GM08714 (cell line): ENCODE data around the gene KCNIP4.

ENCODE experiments used
- H3K4me3 ChIP-seq: fragments of 200-500 bp; sonication (Bioruptor generic); 2 replicates; pipeline ENCODE4 v1.5.1; 2014; ENCODE audit warnings: mild to moderate bottlenecking, low read length, inconsistent platforms
- ZNF274 ChIP-seq: IDR thresholded peaks from 2 replicates; pipeline ENCODE4 v1.6.1; 2012; ENCODE audit warnings: mild to moderate bottlenecking, low read depth, low read length

Gene KCNIP4

DNA sequence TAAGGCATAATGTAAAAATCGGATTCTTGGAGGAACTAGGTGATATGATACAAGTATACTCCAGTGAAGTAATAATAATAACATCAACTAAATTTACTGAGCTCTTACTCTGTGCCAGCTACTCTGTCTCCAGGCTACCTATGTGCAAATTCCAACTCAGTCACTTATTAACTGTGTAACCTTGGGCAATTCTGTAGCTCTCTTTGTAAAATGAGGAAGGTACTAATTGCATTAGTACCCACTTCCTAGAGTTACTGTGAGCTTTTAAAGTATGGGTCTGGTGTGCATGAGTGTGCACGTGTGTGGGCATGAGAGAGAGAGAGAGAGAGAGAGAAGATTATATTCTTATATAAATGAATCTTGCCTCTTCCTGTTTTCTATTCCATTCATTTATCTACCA, 169.9 kb downstream of the KCNIP4 start:
- no peak overlapping the region for H3K4me3 ChIP-seq
- no peak for TF ChIP-seq ZNF274

DNA sequence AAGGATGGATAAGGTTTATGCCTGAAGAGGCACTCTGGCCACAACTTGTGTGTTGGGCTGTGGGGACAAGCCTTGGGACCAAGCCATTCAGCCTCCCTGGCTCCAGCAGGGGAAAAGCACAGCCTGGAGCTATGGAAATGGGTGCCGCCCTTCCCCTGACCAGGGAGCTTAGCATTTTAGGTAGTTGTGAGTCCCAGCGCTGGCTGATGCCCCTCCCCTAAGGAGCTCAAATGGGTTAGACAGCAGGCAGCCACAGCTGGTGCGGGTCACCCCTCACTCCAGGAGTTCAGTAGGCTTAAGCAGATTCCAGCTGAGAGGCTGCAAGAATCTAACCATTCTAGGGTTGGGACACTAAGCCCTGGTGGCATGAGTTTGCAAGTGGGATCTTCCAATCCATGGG, 172.9 kb downstream of the KCNIP4 start:
- no peak overlapping the region for H3K4me3 ChIP-seq
- TF ChIP-seq ZNF274: no peak

DNA sequence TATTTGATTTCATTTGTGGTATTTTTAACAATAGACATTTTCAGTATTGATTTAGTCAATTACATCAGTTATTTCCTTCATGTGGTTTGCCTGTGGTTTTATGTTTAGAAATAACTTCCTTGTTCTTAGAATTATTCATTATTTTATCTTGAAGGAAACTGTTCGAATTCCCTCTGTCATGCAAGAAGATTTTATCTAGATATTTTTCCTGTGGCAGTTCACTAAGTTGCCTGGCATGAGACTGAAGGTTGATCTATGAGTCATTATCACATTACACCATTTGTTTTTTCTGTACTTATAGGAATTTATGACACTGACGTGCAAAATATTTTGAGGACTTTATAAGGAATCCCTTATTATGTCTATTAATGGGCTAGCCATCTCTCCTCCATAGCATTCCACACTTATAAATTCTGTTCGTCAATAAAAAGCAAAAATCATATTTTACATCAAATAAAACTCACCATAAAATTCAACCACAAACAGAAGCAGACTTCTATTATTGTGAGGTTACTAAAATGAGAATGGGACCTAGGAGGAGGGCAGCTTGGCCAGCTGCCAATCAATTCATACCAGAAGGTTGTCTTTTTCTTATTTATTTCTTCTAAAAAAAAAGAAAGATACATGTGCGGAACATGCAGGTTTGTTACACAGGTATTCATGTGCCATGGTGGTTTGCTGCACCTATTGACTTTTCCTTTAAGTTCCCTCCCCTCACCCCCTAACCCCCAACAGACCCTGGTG, 179.0 kb downstream of the KCNIP4 start:
- no peak for TF ChIP-seq ZNF274

DNA sequence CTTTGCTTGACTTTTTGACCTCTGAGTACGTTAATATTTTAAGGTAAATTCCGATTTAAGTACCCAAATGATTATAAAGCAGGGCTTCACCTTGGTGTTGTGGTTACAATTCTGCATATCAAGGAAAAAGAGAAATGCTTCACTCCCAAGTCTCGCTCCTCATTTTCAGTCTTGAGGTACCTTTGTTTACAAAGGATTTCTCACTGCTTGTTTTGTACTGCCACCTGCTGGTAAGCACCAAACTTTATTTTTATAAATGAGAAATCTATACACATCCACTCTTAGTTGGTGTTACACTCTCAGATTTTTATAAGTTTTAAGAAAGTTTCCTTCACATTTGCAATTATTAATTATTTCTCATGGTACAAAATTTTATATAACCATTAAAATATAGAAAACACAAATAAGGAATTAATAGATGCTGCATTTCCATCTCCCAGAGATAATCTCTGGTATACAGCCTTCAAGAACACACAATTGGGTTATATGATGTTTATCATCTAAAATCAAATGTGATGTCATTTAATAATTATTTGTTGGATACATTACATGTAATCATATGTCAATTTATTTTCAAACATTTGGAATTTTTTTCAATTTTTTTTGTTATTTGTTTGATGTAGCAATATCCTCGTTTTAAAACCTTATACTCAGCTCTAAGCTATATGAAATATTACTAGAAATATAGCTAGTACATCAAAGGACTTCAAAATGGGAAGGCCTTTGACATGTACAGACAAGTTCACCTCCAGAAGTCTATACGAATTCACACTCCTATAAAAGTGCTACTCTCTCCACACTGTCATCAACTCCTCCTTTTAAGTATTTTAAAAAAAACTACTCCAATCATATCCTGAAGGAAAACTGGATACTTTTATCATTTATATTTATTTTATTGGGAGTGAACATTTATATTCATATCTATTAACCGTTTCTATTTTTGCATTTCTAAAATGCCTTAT, 179.9 kb downstream of the KCNIP4 start:
- H3K4me3 ChIP-seq: no peak overlapping the region
- no peak for TF ChIP-seq ZNF274

More for the DNA sequence above, 179.0 kb downstream of the KCNIP4 start:
- no peak overlapping the region for H3K4me3 ChIP-seq

DNA sequence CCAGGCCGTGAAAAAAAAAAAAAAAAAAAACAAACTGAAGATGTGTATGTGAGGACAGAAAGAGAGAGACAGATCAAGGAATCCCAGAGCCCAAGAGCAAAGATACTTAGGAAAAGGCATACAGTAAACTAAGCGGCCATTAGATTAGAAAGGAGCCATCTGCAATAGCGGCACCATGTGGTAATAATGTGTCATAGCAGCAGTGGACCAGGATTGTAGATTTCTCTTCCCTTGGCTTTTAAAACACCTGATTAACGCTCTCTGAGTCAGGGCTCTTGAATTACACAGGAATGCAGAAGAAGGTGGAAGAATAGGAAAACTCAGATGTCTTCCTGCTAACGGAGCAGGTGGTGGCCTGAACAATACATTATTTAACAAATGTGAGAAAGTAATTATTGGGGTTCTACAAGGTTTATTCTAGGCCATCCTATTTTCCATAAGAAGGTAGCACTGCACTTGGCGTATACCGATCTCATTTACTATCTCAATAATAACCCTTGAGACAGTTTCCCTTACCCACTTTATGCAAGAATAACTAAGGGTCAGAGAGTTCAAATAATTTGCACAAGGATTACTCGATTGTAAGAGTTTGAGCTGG, 182.7 kb downstream of the KCNIP4 start:
- no peak overlapping the region for H3K4me3 ChIP-seq
- TF ChIP-seq ZNF274: no peak

DNA sequence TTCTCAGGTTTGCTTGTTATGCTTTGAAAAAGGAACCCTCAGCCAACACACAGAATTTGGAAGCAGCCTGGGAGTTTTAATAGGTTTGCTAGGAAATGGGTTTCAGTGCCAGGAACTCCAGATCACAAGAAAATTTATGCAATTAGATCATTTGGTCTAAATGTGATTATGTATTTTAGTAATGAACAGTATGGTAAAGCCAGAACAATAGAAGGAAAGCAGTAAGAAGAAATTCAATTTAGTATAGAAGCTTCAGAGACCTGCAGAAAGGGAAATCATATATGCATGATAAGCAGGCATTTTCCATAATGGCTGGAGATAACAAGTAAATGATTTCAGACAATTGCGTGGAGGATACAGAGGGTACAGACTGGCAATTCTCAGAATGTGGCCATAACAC, 184.7 kb downstream of the KCNIP4 start:
- no peak overlapping the region for H3K4me3 ChIP-seq
- TF ChIP-seq ZNF274: no peak

DNA sequence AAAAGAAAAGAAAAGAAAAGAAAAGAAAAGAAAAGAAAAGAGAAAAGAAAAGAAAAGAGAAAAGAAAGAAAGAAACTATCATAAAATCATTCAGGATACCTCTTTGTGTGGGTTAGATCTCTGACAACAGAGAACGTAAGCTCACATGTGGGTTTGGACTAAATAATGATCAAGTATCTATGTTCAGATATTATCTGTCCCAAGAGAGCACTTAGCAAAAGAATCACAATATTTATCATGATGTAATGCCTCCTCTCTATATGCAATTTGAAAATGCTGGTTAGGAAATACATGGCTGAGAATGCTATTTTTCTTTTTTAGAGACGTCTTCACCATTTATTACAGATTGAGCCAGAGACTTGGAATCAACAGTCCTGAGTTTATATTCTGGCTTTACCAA, 191.3 kb downstream of the KCNIP4 start:
- no peak overlapping the region for H3K4me3 ChIP-seq
- TF ChIP-seq ZNF274: no peak

DNA sequence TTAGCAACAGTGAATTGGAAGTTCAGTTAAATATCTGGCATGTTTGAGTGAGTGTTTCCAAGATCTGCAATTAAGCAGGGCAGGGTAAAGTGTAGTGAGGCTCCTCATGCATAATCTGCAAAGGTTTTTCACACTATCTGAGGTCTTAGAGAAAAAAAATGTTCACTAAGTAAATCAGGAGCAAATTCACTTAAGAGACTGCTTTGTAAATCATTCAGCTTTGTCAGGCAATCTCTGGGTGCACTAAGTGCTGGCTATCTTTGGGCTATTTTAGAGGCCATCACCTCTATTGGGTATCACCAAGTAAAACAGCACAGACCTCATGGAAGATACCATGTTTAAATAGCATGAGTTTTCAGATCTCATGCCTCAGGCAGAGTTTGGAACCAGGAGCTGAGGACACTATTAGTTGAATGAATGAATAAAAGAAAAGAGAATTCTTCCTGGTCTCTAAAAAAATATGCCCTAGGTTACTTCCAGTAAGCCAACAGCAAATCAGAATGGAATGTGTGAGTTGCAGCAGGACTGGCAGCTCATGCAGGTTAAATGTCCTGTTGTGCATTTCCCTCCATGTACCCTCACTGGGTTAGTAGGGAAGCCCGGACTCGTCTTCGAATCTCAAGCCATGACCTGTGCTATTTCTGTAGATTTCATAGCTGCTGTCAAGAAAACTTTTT, 195.3 kb downstream of the KCNIP4 start:
- TF ChIP-seq ZNF274: no peak

DNA sequence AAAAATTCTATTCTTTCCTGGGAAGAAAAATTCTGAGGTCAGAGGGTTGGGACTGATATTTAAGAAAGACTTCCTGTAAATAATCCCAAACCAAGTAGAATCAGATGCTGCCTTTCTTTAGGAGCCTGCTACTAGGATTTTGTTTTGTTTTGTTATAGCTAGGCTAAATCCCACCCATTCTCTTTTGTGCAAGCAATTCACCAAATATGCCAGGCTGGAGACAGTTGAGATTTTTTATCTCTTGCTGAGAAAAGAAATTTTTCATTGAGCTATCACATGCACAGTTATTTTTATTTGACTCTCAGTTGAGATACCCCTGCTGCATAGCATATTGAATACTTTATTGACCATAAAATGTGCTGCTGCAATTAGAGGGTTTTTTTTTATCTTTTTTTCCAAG, 196.0 kb downstream of the KCNIP4 start:
- no peak for TF ChIP-seq ZNF274
- no peak overlapping the region for H3K4me3 ChIP-seq

More for the DNA sequence above, 195.3 kb downstream of the KCNIP4 start:
- H3K4me3 ChIP-seq: no peak overlapping the region

DNA sequence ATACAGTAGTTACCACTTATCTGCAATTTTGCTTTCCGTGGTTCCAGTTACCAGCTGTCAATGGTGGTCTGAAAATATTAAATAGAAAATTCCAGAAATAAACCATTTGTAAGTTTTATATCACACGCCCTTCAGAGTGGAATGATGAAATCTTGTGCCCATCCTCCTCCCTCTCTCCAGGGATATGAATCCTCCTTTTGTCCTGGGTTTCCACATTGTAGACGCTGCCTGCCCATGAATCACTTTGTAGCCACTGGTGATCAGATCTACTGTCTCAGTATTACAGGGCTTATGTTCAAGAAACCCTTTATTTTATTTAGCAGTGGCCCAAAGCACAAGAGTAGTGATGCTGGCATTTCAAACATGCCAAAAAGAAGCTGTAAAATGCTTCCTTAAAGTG, 198.6 kb downstream of the KCNIP4 start:
- no peak for TF ChIP-seq ZNF274

DNA sequence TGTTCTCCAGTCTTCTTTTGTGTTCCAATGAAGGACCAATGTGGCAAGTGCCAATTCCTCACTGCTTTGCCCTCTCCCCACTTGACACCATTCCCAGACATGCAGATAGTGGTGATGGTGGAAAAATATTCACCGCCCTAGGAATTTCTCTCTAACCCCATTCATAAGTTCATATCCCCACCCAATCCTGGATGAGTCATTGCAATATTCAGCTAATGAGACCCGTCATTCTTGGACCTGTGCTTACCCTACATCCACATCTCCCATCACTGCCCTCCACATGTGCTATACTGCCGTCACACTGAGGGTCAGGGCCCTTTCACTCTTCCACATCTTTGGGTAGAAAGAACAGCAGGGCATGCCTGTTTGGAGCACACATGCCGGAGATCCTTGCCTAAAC, 199.2 kb downstream of the KCNIP4 start:
- no peak overlapping the region for H3K4me3 ChIP-seq
- no peak for TF ChIP-seq ZNF274

More for the DNA sequence above, 198.6 kb downstream of the KCNIP4 start:
- H3K4me3 ChIP-seq: no peak overlapping the region

DNA sequence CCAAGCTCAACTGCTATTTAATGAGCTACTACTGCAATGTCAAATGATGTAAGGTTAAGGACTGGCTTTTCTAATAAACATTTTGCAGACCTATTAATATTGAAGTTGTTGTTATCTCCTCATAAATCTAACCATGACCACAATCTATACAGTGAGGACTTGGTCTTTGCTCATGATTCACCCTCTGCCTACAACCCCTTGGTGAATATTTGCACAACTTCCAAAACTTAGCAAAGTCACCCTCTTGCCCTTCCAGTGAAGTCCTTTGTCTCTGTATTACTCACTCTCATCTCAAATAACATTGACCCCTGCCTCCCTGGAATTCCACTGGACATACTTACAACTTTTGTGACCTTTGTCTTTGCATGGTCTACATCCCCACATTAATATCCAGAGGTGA, 204.5 kb downstream of the KCNIP4 start:
- no peak overlapping the region for H3K4me3 ChIP-seq
- no peak for TF ChIP-seq ZNF274

DNA sequence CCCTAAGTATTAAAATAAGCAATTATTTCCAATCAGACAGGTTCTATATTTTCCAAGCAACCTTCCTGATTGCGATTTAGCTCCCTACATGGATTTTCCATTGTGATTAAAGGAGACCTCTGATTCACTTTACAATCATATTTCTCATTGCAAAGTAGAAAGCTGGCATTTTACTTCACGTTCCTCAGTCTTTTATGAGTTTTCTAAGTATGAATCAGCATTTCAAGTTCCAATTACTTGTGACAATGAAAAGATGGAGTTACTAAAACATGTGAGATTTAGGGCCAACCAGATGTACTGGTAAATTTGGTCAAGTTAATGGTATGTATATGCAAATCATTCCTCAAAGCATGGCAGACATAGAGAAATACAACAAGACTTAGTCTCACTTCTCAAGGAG, 206.2 kb downstream of the KCNIP4 start:
- no peak overlapping the region for H3K4me3 ChIP-seq
- TF ChIP-seq ZNF274: no peak

DNA sequence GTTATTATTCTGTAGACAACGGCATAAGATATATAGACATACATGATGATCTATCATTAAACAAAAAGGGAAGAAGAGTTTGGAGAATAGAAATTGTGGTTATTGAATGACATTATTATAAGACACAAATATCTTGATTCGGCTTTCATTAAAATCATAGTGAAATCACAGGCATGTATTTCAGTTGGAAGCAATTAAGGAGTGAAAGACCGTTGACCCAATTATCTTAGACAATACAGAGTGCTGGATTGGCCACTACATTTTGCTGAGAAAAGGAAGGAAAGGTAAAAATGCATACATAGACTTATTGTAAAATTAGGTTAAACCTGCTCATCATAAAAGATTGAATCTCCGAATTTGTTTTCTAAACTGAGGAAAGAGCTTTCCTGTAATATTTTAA, 209.8 kb downstream of the KCNIP4 start:
- H3K4me3 ChIP-seq: no peak overlapping the region
- TF ChIP-seq ZNF274: no peak
